Measurements from ENCODE around the gene LIPH.
A peak's percentile ranks its signal among the peaks of the same experiment; 100 is the strongest.
"Not testable (repeated sequence)": the region's sequence is repeated elsewhere in the genome, so short reads cannot be mapped to it uniquely, and the experiment has no call there.

LIPH gene

DNA sequence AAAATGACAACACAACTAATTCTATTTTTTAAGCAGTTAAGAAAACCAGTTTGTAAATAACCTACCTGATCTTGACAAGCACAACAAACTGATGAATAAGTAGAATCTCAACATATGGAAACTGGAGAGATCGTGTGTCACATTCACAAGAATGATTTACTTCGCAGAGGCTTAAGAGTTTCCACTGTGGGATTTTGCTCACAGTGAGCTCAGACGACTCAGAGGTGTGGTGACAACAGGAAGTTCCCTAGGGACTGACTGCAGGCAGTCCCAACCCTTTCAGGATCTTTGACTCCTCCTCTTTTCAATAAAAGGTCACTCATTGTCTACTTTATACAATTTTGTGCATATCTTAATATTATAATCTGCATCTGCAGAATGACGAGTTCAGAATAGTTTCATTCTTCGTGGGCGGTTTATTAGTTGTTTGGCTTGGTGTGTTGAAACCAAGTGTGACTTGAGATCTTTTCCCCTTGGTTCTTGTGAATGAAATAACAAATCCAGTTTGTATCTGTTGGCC is at the start of gene LIPH:
LIPH (minus strand) TSS at position 231 of the 520 bp plus-strand sequence; CDS start at position 114, 117 bp downstream.
- no peak for DNase-seq (ENCODE audit: low read depth, low spot score)

GRCh38 chr3:185595526-185595925 is 43.1 kb upstream of the LIPH start:
- DNase-seq (ENCODE audit: low read depth, low spot score): no peak

DNA sequence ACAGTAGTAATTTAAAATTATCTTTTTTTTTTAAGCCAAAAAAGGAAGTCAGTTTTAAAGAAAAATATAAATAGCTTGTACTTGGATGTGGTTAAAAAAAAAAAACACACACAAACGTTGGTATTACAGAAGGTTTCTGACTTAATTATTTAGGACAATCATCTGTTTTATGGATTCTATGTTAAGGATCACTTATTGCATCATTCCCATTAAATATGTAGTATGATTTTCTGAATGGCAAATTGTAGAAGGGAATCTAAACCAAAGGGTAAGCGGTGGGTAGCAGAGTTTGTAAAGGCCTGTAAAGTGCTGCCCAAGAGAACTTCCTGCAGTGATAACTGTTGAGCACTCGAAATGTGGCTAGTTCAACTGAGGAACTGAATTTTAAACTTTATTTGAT is 41.7 kb upstream of the LIPH start:
- DNase-seq (ENCODE audit: low read depth, low spot score): no peak

GRCh38 chr3:185586686-185587039 is 34.3 kb upstream of the LIPH start:
- no peak for DNase-seq (ENCODE audit: low read depth, low spot score)

GRCh38 chr3:185585859-185586685 is 33.7 kb upstream of the LIPH start, which contains the start of gene SENP2:
Gene SENP2 (plus strand): TSS chr3:185586295. CDS start chr3:185586414, 119 bp downstream.
- peak; percentile 99 for DNase-seq (ENCODE audit: low read depth, low spot score)

DNA sequence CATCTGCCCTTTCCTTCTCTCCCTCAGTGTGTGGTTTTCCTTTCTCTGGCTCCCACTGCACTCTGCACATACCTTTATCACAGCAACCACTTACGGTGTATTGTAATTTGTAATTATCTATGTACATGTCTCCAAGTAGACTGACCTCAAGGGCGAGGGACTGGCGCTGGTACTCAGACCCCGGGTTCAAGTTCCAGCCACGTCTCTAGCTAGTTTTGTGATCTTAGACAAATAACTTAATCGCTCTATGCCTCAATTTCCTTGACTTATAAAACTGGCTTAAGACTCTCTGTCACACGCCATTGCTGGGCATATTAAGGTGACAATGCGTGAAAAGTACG is 33.1 kb upstream of the LIPH start:
- DNase-seq (ENCODE audit: low read depth, low spot score): no peak

DNA sequence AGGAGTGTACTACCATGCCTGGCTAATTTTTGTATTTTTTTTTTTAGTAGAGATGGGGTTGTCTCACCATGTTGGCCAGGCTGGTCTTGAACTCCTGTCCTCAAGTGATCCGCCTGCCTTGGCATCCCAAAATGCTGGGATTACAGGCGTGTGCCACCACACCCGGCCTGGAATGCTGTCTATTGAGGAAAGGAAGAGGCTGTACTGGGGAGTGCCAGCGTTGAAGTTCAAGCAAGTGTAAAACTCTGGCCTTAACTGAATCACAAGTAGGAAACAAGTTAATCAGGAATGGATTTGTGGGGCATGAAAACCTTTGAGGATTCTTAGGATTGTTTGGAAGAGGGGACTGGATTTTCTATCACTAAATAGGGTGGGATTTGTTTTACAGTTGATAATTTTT is 32.3 kb upstream of the LIPH start:
- DNase-seq (ENCODE audit: low read depth, low spot score): no peak

- no peak for DNase-seq (ENCODE audit: low read depth, low spot score)
These were observed 31.5 kb upstream of the LIPH start for GRCh38 chr3:185583925-185584324.

DNA sequence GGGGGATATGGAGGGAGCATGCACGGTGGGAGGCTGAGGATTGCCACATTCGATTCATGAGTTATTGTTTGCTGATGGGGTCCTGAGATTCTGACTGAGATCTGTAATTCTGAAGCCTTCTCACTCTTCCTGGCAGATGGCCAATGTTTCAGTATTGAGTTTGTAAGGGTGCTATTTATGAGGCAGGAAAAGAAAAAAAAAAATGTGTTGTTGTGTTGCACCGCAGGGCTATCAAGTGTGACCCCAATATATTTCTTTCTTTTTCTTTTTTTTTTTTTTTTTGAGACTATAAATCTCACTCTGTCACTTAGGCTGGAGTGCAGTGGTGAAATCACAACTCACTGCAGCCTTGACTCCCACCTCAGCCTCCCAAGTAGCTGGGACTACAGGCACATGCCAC is 30.5 kb upstream of the LIPH start:
- DNase-seq (ENCODE audit: low read depth, low spot score): no peak

- no peak for DNase-seq (ENCODE audit: low read depth, low spot score)
These were observed 29.8 kb upstream of the LIPH start for GRCh38 chr3:185582236-185582635.

DNA sequence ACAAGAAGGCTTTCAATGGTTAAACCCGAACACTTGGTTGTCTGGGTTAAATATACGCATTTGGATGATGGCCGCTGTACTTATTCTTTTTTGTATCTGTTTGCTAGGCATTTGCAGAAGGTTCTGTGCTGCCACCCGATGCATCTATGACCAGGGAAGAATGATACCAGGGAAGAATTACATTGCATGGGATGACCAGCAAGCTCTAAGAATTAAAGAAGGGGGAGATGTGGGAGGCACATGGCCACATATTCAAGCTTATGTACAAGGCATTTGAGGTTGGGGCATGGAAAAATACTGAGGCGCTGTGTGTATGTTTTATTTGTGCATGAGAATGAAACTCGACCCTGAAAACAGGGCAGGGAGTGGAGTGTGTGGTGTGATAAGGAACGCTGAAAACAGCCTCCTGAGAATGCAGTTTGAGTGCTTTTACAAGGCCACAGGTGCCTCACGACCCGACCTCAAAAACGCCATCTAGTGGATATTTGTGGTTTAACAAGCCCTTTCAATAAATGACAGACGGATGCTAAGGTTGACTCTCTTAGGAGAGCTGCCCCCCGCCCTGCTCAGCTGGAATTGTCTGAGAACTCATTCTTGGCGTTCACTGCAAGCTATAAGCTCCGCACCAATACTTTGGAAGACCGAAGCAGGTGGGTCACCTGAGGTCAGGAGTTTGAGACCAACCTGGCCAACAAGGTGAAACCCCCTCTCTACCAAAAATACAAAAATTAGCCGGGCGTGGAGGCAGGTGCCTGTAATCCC is 22.9 kb upstream of the LIPH start:
- not testable (repeated sequence) for DNase-seq (ENCODE audit: low read depth, low spot score)

GRCh38 chr3:185572183-185572582 is 19.8 kb upstream of the LIPH start:
- no peak for DNase-seq (ENCODE audit: low read depth, low spot score)

DNA sequence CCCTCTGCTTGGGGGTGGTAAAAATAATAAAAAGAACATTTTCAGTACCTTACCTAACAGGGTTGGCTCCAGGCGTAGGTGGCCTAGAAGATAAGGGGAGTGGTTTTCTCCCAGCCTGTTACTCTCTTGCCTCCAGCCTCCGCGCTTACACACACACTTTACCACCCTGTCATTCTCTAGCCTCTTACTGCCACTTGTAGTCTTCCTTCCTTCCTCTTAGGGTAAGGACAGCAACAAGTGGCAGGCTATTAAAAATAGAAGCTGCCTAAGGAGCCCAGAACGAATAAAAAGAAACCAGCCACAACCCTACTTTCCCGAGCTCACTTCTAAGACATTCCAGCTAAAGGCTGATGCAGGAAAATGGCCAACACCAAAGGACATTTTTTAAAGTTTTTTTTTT is 9.6 kb upstream of the LIPH start:
- no peak for DNase-seq (ENCODE audit: low read depth, low spot score)

GRCh38 chr3:185561374-185561943 is 9.1 kb upstream of the LIPH start:
- DNase-seq (ENCODE audit: low read depth, low spot score): no peak

DNA sequence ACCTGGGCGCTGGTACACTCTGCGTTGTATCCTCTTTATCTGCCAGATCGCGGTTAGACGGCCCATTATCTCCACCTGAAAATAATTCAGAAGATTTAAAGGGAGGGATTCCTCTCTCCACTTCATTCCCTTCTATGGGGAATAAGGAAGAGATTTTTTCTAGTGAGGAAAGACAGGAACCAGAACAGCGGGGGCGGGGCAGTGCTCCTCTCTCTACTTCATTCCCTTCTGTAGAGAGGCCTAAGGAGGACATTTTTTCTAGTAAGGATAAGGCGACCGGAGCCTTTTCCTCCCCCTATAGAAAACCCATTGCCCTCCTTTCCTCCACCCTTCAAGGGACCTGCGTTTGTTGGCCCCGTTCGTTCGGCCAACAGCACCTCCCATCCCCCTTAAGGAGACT is 8.3 kb upstream of the LIPH start:
- DNase-seq (ENCODE audit: low read depth, low spot score): no peak

DNA sequence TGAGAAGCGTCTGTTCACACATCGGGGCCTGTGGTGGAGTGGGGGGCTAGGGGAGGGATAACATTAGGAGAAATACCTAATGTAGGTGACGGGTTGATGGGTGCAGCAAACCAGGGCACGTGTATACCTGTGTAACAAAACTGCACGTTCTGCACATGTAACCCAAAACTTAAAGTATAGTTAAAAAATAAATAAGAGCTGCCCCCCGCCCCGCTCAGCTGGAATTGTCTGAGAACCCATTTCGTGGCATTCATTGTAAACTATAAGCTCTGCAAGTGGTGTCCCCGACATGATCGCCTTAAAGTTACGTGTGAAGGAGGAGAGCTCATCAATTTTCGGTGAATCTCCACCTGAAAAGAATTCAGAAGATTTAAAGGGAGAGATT is 7.3 kb upstream of the LIPH start:
- no peak for DNase-seq (ENCODE audit: low read depth, low spot score)

GRCh38 chr3:185558395-185558794 is 6.0 kb upstream of the LIPH start:
- DNase-seq (ENCODE audit: low read depth, low spot score): no peak

DNA sequence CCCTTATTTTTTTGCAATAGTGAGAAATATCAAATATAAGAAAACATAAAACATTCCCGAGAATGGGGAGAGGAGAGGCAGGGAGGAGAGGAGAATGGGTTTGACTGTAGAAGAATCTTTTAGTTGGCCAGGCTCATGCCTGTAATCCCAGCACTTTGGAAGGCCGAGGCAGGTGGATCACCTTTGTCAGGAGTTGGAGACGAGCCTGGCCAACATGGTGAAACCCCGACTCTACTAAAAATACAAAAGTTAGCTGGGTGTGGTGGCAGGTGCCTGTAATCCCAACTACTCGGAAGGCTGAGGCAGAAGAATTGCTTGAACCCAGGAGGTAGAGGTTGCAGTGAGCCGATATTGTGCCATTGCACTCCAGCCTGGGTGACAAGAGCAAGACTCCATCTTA is 4.3 kb upstream of the LIPH start:
- not testable (repeated sequence) for DNase-seq (ENCODE audit: low read depth, low spot score)

GRCh38 chr3:185555860-185556347 is 3.5 kb upstream of the LIPH start:
- DNase-seq (ENCODE audit: low read depth, low spot score): no peak

- DNase-seq (ENCODE audit: low read depth, low spot score): no peak
These were observed 2.7 kb upstream of the LIPH start for GRCh38 chr3:185555101-185555501.

DNA sequence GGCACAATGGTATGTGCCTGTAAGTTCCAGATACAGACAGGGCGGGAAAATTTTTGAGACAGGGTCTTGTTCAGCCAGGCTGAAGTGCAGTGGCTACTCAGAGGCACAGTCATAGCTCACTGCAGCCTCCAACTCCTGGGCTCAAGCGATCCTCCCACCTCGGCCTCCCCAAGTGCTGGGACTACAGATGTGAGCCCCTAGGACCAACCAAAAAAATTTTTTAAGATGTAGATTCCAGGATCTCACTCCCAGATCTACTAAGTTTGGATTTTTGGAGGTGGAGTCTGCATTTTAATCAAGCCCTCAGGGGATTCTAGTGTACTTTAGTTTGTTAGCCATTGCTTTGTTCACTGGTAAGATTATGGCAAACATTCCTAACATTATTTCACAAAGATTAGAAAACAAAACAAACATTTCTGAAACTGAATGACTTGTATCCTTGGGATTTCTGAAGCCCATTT is 2.7 kb downstream of the LIPH start:
- no peak for DNase-seq (ENCODE audit: low read depth, low spot score)

GRCh38 chr3:185549122-185549521 is 3.3 kb downstream of the LIPH start:
- no peak for DNase-seq (ENCODE audit: low read depth, low spot score)
